ENCODE measurements around the gene UQCC5.

The UQCC5 gene

GRCh38 chr3:52511509-52511908 is 24.9 kb upstream of the UQCC5 start:
- ChIA-PET CTCF (no interaction called here), POLR2A (no interaction called here)
- TF ChIP-seq FOXK2 (IDR thresholded peaks at IDR 0.05) (no peak), HDGF (IDR thresholded peaks at IDR 0.05; ENCODE audit: borderline replicate concordance) (no peak), ZNF384 (IDR thresholded peaks at IDR 0.05) (no peak), FOXM1 (IDR thresholded peaks at IDR 0.05; ENCODE audit: borderline replicate concordance) (no peak), PKNOX1 (IDR thresholded peaks at IDR 0.05) (no peak), SP1 (IDR thresholded peaks at IDR 0.05) (no peak), LEF1 (IDR thresholded peaks at IDR 0.05; ENCODE audit: borderline replicate concordance) (no peak), ELF4 (IDR thresholded peaks at IDR 0.05) (no peak), TARDBP (IDR thresholded peaks at IDR 0.05) (no peak)
- DNase-seq (ENCODE audit: extremely low spot score) = no peak

- POLR2A ChIA-PET = no interaction called here
- TF ChIP-seq ARNT (IDR thresholded peaks at IDR 0.05) (no peak), HDGF (IDR thresholded peaks at IDR 0.05; ENCODE audit: borderline replicate concordance) (no peak), PKNOX1 (IDR thresholded peaks at IDR 0.05) (no peak), CTBP1 (IDR thresholded peaks at IDR 0.05; ENCODE audit: borderline replicate concordance) (no peak), FOXM1 (IDR thresholded peaks at IDR 0.05; ENCODE audit: borderline replicate concordance) (no peak), BHLHE40 (IDR thresholded peaks at IDR 0.05; ENCODE audit: borderline replicate concordance) (no peak), TARDBP (IDR thresholded peaks at IDR 0.05) (no peak), FOXK2 (IDR thresholded peaks at IDR 0.05) (no peak)
- DNase-seq (ENCODE audit: extremely low spot score) = no peak
- CTCF ChIA-PET = no interaction called here
These were observed 24.3 kb upstream of the UQCC5 start for GRCh38 chr3:52512105-52512504.

- POLR2A ChIA-PET = no interaction called here
- CTCF ChIA-PET = no interaction called here
- TF ChIP-seq ZNF384 (IDR thresholded peaks at IDR 0.05) (no peak), HDGF (IDR thresholded peaks at IDR 0.05; ENCODE audit: borderline replicate concordance) (no peak)
- DNase-seq (ENCODE audit: extremely low spot score) = no peak
These were observed 23.7 kb upstream of the UQCC5 start for GRCh38 chr3:52512727-52513126.

GRCh38 chr3:52513281-52513680 is 23.1 kb upstream of the UQCC5 start:
- TF ChIP-seq FOXK2 (IDR thresholded peaks at IDR 0.05) = no peak
- no peak for TF ChIP-seq CTBP1 (IDR thresholded peaks at IDR 0.05; ENCODE audit: borderline replicate concordance)
- no peak for TF ChIP-seq ARNT (IDR thresholded peaks at IDR 0.05)
- no peak for TF ChIP-seq LEF1 (IDR thresholded peaks at IDR 0.05; ENCODE audit: borderline replicate concordance)
- TF ChIP-seq ZNF384 (IDR thresholded peaks at IDR 0.05) = no peak
- no peak for TF ChIP-seq HDGF (IDR thresholded peaks at IDR 0.05; ENCODE audit: borderline replicate concordance)
- no peak for TF ChIP-seq SP1 (IDR thresholded peaks at IDR 0.05)
- no peak for TF ChIP-seq FOXM1 (IDR thresholded peaks at IDR 0.05; ENCODE audit: borderline replicate concordance)
- TF ChIP-seq NFRKB (IDR thresholded peaks at IDR 0.05) = no peak
- no peak for TF ChIP-seq SUZ12 (IDR thresholded peaks at IDR 0.05)
- TF ChIP-seq ELF4 (IDR thresholded peaks at IDR 0.05) = no peak
- no peak for TF ChIP-seq BHLHE40 (IDR thresholded peaks at IDR 0.05; ENCODE audit: borderline replicate concordance)
- TF ChIP-seq FOXA1 (IDR thresholded peaks at IDR 0.05) = no peak
- TF ChIP-seq PKNOX1 (IDR thresholded peaks at IDR 0.05) = no peak
- no peak for TF ChIP-seq L3MBTL2 (conservative IDR thresholded peaks at IDR 0.05)
- TF ChIP-seq TARDBP (IDR thresholded peaks at IDR 0.05) = no peak
- no peak for DNase-seq (ENCODE audit: extremely low spot score)
- POLR2A ChIA-PET = no interaction called here
- CTCF ChIA-PET = no interaction called here

GRCh38 chr3:52514576-52514975 is 21.8 kb upstream of the UQCC5 start:
- DNase-seq (ENCODE audit: extremely low spot score) = no peak
- POLR2A ChIA-PET = no interaction called here
- CTCF ChIA-PET = no interaction called here
- no peak for TF ChIP-seq TARDBP (IDR thresholded peaks at IDR 0.05)

- ChIA-PET CTCF (no interaction called here), POLR2A (interaction anchor here (1.4 kb wide), 1 partner anchor 21 kb away, joined by 3 read pairs; the partner anchor contains the start of gene UQCC5)
- no peak for DNase-seq (ENCODE audit: extremely low spot score)
- TF ChIP-seq LEF1 (IDR thresholded peaks at IDR 0.05; ENCODE audit: borderline replicate concordance) = no peak
- no peak for TF ChIP-seq SP1 (IDR thresholded peaks at IDR 0.05)
- no peak for TF ChIP-seq SUZ12 (IDR thresholded peaks at IDR 0.05)
- TF ChIP-seq HDGF (IDR thresholded peaks at IDR 0.05; ENCODE audit: borderline replicate concordance) = no peak
- TF ChIP-seq ZNF384 (IDR thresholded peaks at IDR 0.05) = no peak
- TF ChIP-seq NFRKB (IDR thresholded peaks at IDR 0.05) = no peak
- TF ChIP-seq PKNOX1 (IDR thresholded peaks at IDR 0.05) = no peak
- no peak for TF ChIP-seq L3MBTL2 (conservative IDR thresholded peaks at IDR 0.05)
- TF ChIP-seq FOXM1 (IDR thresholded peaks at IDR 0.05; ENCODE audit: borderline replicate concordance) = no peak
- no peak for TF ChIP-seq FOXA1 (IDR thresholded peaks at IDR 0.05)
- no peak for TF ChIP-seq BHLHE40 (IDR thresholded peaks at IDR 0.05; ENCODE audit: borderline replicate concordance)
- TF ChIP-seq TARDBP (IDR thresholded peaks at IDR 0.05) = no peak
These were observed 21.2 kb upstream of the UQCC5 start for GRCh38 chr3:52515192-52515591.
